ENCODE results near the gene BMPR1B.
"Not testable (repeated sequence)": the region's sequence is repeated elsewhere in the genome, so short reads cannot be mapped to it uniquely, and the experiment has no call there.

BMPR1B gene

GRCh38 chr4:94763005-94763404, 5.2 kb downstream of the BMPR1B start:
- no peak for DNase-seq (ENCODE audit: low read depth)

DNA sequence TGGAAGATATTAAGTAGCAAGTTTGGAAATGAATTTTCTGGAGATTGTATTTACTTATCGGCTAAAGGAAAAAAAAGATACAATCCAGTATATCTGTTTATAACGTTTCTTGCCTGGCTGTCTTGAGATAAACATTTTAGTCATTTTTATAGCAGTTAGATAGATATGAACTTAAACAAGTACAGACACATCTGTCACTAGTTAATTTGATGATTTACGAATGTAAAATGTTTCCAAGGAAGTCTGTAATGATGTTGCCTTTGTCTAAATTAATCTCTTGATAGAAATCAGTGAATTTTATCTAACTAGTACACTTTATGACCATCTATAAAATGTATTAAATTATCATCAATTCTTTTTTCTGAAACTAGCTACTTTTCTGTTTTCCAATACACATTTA, 5.7 kb downstream of the BMPR1B start:
- no peak for DNase-seq (ENCODE audit: low read depth)

- no peak for DNase-seq (ENCODE audit: low read depth)
These were observed 6.3 kb downstream of the BMPR1B start for GRCh38 chr4:94764069-94764468.

DNA sequence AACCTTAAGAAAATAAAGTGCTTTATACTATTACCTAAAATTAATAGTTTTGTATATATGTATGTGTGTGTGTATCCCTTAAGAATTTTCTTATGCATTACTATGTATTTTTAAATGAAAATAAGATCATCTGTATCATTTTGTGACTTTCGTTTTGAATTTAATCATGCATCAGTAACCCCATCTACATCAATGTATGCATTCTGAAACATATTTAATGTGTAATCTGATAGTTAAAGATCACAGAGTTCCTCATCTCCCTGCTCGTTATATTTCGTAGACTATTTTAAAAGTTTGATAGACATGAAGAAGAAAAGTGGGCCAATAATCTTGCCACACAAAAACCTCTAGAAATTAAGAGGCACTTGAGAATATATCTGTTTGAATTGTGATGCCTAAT, 7.4 kb downstream of the BMPR1B start:
- DNase-seq (ENCODE audit: low read depth) = no peak

GRCh38 chr4:94765648-94766047, 7.9 kb downstream of the BMPR1B start:
- DNase-seq (ENCODE audit: low read depth) = no peak

- DNase-seq (ENCODE audit: low read depth) = no peak
These were observed 9.1 kb downstream of the BMPR1B start for GRCh38 chr4:94766856-94767255.

- no peak for DNase-seq (ENCODE audit: low read depth)
These were observed 9.7 kb downstream of the BMPR1B start for GRCh38 chr4:94767446-94767845.

GRCh38 chr4:94782707-94783106, 25.0 kb downstream of the BMPR1B start:
- DNase-seq (ENCODE audit: low read depth) = no peak

DNA sequence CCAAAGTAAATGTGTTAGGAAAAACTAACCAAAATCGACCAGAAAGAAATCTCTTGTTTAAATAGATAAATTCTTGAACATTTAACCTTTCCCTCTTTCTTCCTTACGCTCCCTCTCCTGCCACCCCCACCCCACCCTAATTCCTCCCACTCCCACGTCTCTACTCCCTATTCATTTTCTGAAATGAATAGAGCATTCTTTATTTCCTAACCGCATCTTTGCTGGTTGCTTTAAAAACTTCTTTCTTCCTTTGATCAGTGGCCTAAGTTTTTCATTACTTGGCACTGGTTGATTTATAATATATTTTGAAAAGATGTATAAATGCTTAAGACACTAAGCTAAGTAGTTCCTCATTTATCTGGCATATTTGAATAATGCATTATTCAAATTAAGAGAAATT, 33.9 kb downstream of the BMPR1B start:
- DNase-seq (ENCODE audit: low read depth) = no peak

DNA sequence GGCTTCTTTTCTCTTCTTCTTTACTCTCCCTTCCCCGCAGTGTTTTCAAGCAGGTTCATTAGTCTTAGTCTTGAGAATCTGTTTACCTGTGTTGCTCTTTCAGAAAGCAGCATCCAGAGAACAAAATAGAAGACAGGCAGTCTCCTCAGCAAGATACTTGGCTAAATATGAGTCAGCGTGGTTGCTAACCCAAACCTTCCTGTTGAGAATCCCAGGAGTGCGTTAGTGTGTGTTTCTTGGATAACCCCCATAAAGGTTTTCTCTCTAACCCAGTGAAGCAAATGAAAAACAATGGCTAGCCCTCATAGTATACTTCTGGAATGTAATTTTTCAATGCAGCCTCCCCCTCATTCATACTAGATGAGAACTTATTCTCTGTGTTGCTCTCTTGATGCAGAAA, 41.1 kb downstream of the BMPR1B start:
- DNase-seq (ENCODE audit: low read depth) = no peak

DNA sequence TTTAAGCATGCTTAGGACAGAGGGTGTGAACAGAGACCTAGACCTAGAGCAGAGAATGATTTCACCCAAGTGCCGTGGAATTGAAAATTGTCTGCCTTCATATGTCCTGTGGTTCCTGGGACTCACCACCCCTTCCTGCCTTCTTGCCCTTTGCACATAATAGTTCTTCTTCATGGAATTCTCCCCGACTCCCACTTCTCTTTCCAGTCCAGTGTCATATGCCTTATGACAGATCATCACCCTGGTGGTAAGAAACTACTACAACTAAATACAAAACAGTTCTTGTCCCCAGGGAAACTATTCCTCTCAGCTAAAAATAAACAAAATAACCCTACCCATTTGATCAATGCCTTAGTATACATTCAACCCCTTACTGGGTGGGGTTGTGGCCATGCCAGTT, 43.3 kb downstream of the BMPR1B start:
- no peak for DNase-seq (ENCODE audit: low read depth)

GRCh38 chr4:94802091-94802490, 44.3 kb downstream of the BMPR1B start:
- no peak for DNase-seq (ENCODE audit: low read depth)

DNA sequence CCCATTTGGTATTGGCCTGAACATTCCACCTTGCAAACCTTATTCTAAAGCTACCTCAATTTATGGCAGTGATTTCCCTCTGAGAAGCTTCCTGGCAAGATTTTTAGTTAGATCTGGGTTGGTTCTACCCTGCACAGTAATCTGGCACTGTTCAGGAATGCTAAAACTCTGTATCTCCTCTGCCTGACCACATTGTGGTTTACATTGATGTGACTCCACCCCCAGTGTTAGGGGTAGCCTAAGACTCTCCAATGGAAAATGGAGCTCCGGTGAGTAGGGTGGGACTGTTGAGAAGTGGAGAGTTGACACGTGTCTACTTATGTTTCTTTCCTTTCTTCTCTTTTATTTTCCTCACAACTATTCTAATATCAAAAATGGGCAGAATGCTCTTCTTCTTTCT, 45.4 kb downstream of the BMPR1B start:
- DNase-seq (ENCODE audit: low read depth) = no peak

DNA sequence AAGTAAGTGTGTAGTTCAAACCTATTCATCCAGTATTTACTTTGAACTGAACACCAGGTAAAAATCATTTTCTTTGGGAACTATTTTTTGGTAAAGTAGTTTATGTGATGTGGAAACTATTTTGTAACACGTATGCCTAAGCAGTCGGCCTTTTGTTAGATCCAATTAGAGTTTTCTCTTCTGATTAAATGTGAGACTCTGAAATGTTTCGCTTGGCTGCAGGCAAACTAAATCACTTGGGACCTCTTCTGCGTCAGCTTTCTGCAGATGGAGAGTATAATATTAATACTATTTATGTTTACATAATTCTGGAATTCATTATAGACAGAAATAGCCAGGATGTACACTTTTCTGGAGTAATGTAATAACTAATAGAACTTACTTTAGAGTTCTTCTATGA, 46.9 kb downstream of the BMPR1B start:
- DNase-seq (ENCODE audit: low read depth) = no peak

GRCh38 chr4:94806376-94806775, 48.6 kb downstream of the BMPR1B start:
- no peak for DNase-seq (ENCODE audit: low read depth)

GRCh38 chr4:94811643-94812042, 53.9 kb downstream of the BMPR1B start:
- no peak for DNase-seq (ENCODE audit: low read depth)

- no peak for DNase-seq (ENCODE audit: low read depth)
These were observed 55.5 kb downstream of the BMPR1B start for GRCh38 chr4:94813221-94813620.

DNA sequence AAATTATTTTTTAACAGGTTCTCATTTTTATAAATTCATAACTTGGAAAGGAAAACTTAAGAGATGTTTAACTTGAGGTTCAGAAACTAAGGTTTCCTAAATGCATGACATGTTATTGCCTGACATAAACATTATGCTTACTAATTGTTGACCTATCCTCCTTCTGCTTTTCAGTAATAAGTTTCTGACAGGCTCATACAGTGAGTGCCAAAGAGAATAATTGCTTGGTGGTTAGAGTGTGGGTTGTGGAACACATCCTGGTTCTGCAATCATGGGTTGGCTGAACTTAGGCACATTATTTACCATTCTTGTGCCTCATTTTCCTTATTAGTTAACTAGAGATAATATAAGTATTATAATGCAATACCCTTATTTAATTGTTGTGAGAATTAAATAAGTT, 56.5 kb downstream of the BMPR1B start:
- DNase-seq (ENCODE audit: low read depth) = no peak

- no peak for DNase-seq (ENCODE audit: low read depth)
These were observed 61.8 kb downstream of the BMPR1B start for GRCh38 chr4:94819371-94820168.

- no peak for DNase-seq (ENCODE audit: low read depth)
These were observed 68.5 kb downstream of the BMPR1B start for GRCh38 chr4:94826206-94826605.

- DNase-seq (ENCODE audit: low read depth) = no peak
These were observed 69.8 kb downstream of the BMPR1B start for GRCh38 chr4:94827481-94828110.

DNA sequence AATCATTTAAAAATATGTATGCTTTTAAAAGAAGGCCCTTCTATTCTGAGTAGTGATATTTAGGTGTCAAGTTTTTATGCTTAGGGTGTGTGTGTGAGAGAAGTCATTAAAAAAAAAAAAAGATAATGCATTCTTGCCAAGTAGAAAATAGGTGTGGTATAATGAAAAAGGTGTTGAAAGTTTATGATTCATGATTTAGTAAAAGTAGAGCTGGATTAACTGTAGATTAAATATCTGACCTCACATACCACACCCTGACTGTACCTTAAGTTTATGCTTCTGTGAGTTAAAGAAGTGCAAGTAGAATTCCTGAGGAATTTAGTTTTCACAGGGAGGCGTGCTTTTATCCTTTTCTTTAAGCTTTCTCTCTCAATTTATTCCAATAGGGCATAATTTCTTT, 71.1 kb downstream of the BMPR1B start:
- no peak for DNase-seq (ENCODE audit: low read depth)

GRCh38 chr4:94831607-94832006, 73.9 kb downstream of the BMPR1B start:
- no peak for DNase-seq (ENCODE audit: low read depth)

DNA sequence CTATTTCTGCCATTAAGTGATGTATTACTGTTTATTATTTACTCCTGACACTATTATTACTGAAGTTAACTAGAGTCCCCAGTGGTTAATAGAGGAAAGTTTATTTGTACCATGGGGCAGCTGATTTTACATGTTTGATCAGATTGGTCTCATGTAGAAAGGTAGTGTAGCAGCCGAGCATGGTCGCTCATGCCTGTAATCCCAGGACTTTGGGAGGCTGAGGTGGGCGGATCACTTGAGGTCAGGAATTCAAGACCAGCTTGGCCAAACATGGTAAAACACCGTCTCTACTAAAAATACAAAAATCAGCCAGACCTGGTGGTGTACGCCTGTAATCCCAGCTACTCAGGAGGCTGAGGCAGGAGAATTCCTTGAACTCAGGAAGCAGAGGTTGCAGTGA, 74.6 kb downstream of the BMPR1B start:
- DNase-seq (ENCODE audit: low read depth) = not testable (repeated sequence)
